ENCODE measurements around the gene SP140.
"Not testable (repeated sequence)": the region's sequence is repeated elsewhere in the genome, so short reads cannot be mapped to it uniquely, and the experiment has no call there.

The SP140 gene

GRCh38 chr2:230326453-230327417, 101.2 kb downstream of the SP140 start, which contains the start of gene SP140L:
Gene SP140L (plus strand): TSS chr2:230327193. CDS start chr2:230327270, 77 bp downstream.
- DNase-seq (ENCODE audit: low read depth), result peak; percentile 72

- DNase-seq (ENCODE audit: low read depth), result no peak
Measured at GRCh38 chr2:230327418-230328154, 102.0 kb downstream of the SP140 start.

- no peak for DNase-seq (ENCODE audit: low read depth)
Measured at GRCh38 chr2:230328155-230328458, 102.6 kb downstream of the SP140 start.

GRCh38 chr2:230329946-230330605, 104.5 kb downstream of the SP140 start:
- no peak for DNase-seq (ENCODE audit: low read depth)

- no peak for DNase-seq (ENCODE audit: low read depth)
Measured at GRCh38 chr2:230330725-230331124, 105.2 kb downstream of the SP140 start.

GRCh38 chr2:230335461-230335863, 109.9 kb downstream of the SP140 start:
- DNase-seq (ENCODE audit: low read depth), result peak; percentile 27

- DNase-seq (ENCODE audit: low read depth), result no peak
Measured at GRCh38 chr2:230335864-230336506, 110.4 kb downstream of the SP140 start.

GRCh38 chr2:230341936-230342528, 116.5 kb downstream of the SP140 start:
- not testable (repeated sequence) for DNase-seq (ENCODE audit: low read depth)

- DNase-seq (ENCODE audit: low read depth), result not testable (repeated sequence)
Measured at GRCh38 chr2:230343041-230343624, 117.6 kb downstream of the SP140 start.

GRCh38 chr2:230343747-230344146, 118.2 kb downstream of the SP140 start:
- no peak for DNase-seq (ENCODE audit: low read depth)

GRCh38 chr2:230346465-230346864, 120.9 kb downstream of the SP140 start:
- DNase-seq (ENCODE audit: low read depth), result no peak

- no peak for DNase-seq (ENCODE audit: low read depth)
Measured at GRCh38 chr2:230346921-230347533, 121.5 kb downstream of the SP140 start.

- DNase-seq (ENCODE audit: low read depth), result no peak
Measured at GRCh38 chr2:230347659-230348305, 122.2 kb downstream of the SP140 start.

- no peak for DNase-seq (ENCODE audit: low read depth)
Measured at GRCh38 chr2:230348787-230349186, 123.3 kb downstream of the SP140 start.

- DNase-seq (ENCODE audit: low read depth), result peak; percentile 77
Measured at GRCh38 chr2:230356084-230356483, 130.5 kb downstream of the SP140 start.

- DNase-seq (ENCODE audit: low read depth), result peak; percentile 41
Measured at GRCh38 chr2:230358305-230358704, 132.8 kb downstream of the SP140 start.

GRCh38 chr2:230360028-230360427, 134.5 kb downstream of the SP140 start:
- DNase-seq (ENCODE audit: low read depth), result no peak

GRCh38 chr2:230362030-230362691, 136.6 kb downstream of the SP140 start:
- no peak for DNase-seq (ENCODE audit: low read depth)
